RWPE2 (cell line): ENCODE data around the gene HPSE2.

Source experiments
- ATAC-seq: fragments of 200-7000 bp; cut with Tn5 transposase; 3 replicates; pipeline ENCODE4 v1.9.1; 2021; ENCODE audit warnings: low read depth
- DNase-seq: peaks from one replicate; pipeline ENCODE4 v3.0.0-alpha.2; 2020; ENCODE audit warnings: low spot score
- H3K27ac ChIP-seq: fragments of 450-650 bp; 2 replicates; pipeline ENCODE4 v1.5.1; 2017; ENCODE audit warnings: mild to moderate bottlenecking; ENCODE audit not compliant: poor library complexity, severe bottlenecking
- H3K27me3 ChIP-seq: fragments of 250-450 bp; sonication (Bioruptor Pico); 2 replicates; pipeline ENCODE4 v1.5.1; 2021; ENCODE audit warnings: mild to moderate bottlenecking, moderate library complexity; ENCODE audit not compliant: insufficient read depth, poor library complexity, severe bottlenecking
- H3K36me3 ChIP-seq: fragments of 250-450 bp; sonication (Bioruptor Pico); 2 replicates; pipeline ENCODE4 v1.5.1; 2020; ENCODE audit warnings: low read depth, mild to moderate bottlenecking, moderate library complexity
- H3K4me1 ChIP-seq: fragments of 250-450 bp; sonication (Bioruptor Pico); 2 replicates; pipeline ENCODE4 v1.5.1; 2021; ENCODE audit warnings: mild to moderate bottlenecking, moderate library complexity; ENCODE audit not compliant: insufficient read depth, poor library complexity, severe bottlenecking
- H3K4me3 ChIP-seq: fragments of 250-450 bp; sonication (Bioruptor Pico); 2 replicates; pipeline ENCODE4 v1.5.1; 2021; ENCODE audit warnings: mild to moderate bottlenecking, moderate library complexity; ENCODE audit not compliant: severe bottlenecking
- H3K9me3 ChIP-seq: fragments of 250-450 bp; sonication (Bioruptor Pico); 2 replicates; pipeline ENCODE4 v1.5.1; 2021; ENCODE audit warnings: mild to moderate bottlenecking, moderate library complexity; ENCODE audit not compliant: severe bottlenecking
- CTCF ChIP-seq: fragments of 450-650 bp; IDR thresholded peaks from one replicate; pipeline ENCODE4 v1.5.1; 2017; ENCODE audit warnings: mild to moderate bottlenecking, moderate library complexity; ENCODE audit not compliant: poor library complexity, severe bottlenecking

Gene HPSE2

GRCh38 chr10:98858525-98858924, 377.1 kb downstream of the HPSE2 start:
- no peak overlapping the region for H3K4me3 ChIP-seq
- ATAC-seq = no peak
- H3K4me1 ChIP-seq = no peaks in the 10 kb centered on the region
- no peak overlapping the region for H3K27ac ChIP-seq
- no peaks in the 10 kb centered on the region for H3K36me3 ChIP-seq
- peak; percentile 28 for TF ChIP-seq CTCF
- no peak for DNase-seq
- no peaks in the 10 kb centered on the region for H3K9me3 ChIP-seq
- peaks cover 4% of the 10 kb centered on the region for H3K27me3 ChIP-seq

GRCh38 chr10:98855403-98856189, 380.1 kb downstream of the HPSE2 start:
- no peak for ATAC-seq
- TF ChIP-seq CTCF = no peak
- no peak overlapping the region for H3K4me3 ChIP-seq

GRCh38 chr10:98852686-98853085, 383.0 kb downstream of the HPSE2 start:
- Histone ChIP-seq H3K9me3 (no peaks in the 10 kb centered on the region), H3K4me3 (no peak overlapping the region), H3K4me1 (no peaks in the 10 kb centered on the region), H3K36me3 (no peaks in the 10 kb centered on the region), H3K27ac (no peak overlapping the region), H3K27me3 (peaks cover 4% of the 10 kb centered on the region)
- TF ChIP-seq CTCF = peak; percentile 7
- no peak for DNase-seq
- no peak for ATAC-seq

More at GRCh38 chr10:98855403-98856189, 380.1 kb downstream of the HPSE2 start:
- peaks cover 4% of the 10 kb centered on the region for H3K27me3 ChIP-seq
- H3K9me3 ChIP-seq = no peaks in the 10 kb centered on the region
- H3K27ac ChIP-seq = no peak overlapping the region
- H3K4me1 ChIP-seq = no peaks in the 10 kb centered on the region
- DNase-seq = no peak
- no peaks in the 10 kb centered on the region for H3K36me3 ChIP-seq

- ATAC-seq = no peak
Observed at GRCh38 chr10:98848361-98848760, 387.3 kb downstream of the HPSE2 start.

More at GRCh38 chr10:98848361-98848760, 387.3 kb downstream of the HPSE2 start:
- H3K27me3 ChIP-seq = no peaks in the 10 kb centered on the region
- no peaks in the 10 kb centered on the region for H3K4me1 ChIP-seq
- H3K9me3 ChIP-seq = no peaks in the 10 kb centered on the region
- TF ChIP-seq CTCF = no peak
- no peak for DNase-seq
- no peak overlapping the region for H3K27ac ChIP-seq
- no peak overlapping the region for H3K4me3 ChIP-seq
- H3K36me3 ChIP-seq = no peaks in the 10 kb centered on the region
